Pancreas (tissue), 10 donors: ENCODE measurements around the gene CELF4. TPM values are rescaled to one million over a fixed set of nuclear protein-coding genes. Genes with fewer than 3 reads are reported as not detected.
A peak's percentile ranks its signal among the peaks of the same experiment; 100 is the strongest.

Experiments
- ATAC-seq, 4 donors: fragments of 200-7000 bp; cut with Tn5 transposase; one replicate each; pipeline versions ENCODE4 v1.8.0 to v1.9.1; 2020; ENCODE audit warnings: mild to moderate bottlenecking in 4 of 4, moderate library complexity in 4 of 4
- DNase-seq, 6 donors: peaks; one replicate each; pipeline ENCODE4 v3.0.0-alpha.2; 2020
- FAIRE-seq: peaks from 2 replicates; lab custom pipeline; 2012; peaks lifted over from hg19 to GRCh38; lab: Jason Lieb, UNC
- H3K27ac ChIP-seq, 4 donors: fragments of 200-600 bp; sonication (generic); 1 replicate in 3 of 4; 2 replicates in 1 of 4; pipeline versions ENCODE4 v1.5.0 to v1.8.0; 2020
- H3K27me3 ChIP-seq, 4 donors: fragments of 200-600 bp; one replicate each; pipeline ENCODE4 v1.8.0; 2021
- H3K36me3 ChIP-seq, 3 donors: fragments of 200-600 bp; sonication (generic) in 1 of 3; one replicate each; pipeline versions ENCODE4 v1.5.0 to v1.8.0; 2020 to 2021
- H3K4me1 ChIP-seq, 3 donors: fragments of 200-600 bp; one replicate each; pipeline ENCODE4 v1.8.0; 2021
- H3K4me3 ChIP-seq, 4 donors: fragments of 200-600 bp; sonication (generic) in 2 of 4; one replicate each; pipeline versions ENCODE4 v1.5.0 to v1.8.0; 2020 to 2021
- H3K9me3 ChIP-seq, 4 donors: fragments of 200-600 bp; one replicate each; pipeline ENCODE4 v1.8.0; 2021
- WGBS, 2 donors: extraction: QIAGEN DNeasy Blood & Tissue Kit; methylation state at CpG; one replicate each; pipeline ENCODE4 v1.1.7; 2013; 5-methylcytosine and 5-hydroxymethylcytosine counted together
- intact Hi-C, 3 donors: fragments of 100-400 bp; cut with DNase I; formaldehyde crosslinking; loops; one replicate each; pipeline versions ENCODE4 v1.11.1 to v1.14.2; 2022
- polyA plus RNA-seq, 2 donors: library from polyadenylated mRNA; stranded (reverse); fragments of 200-250 nt; gene quantifications; one replicate each; pipeline ENCODE4 v1.2.3, GENCODE V29; 2013
- total RNA-seq, 6 donors: library from RNA; stranded (reverse); fragmentation: NEBNext Ultra II Directional in 4 of 6; extraction: Animal tissue kit (Norgen Biotek cat#: 25700) in 4 of 6; gene quantifications; one replicate each; pipeline versions ENCODE4 v1.2.1 to v1.2.4, GENCODE V29; 2021 to 2023
- TF ChIP-seq, protein P1 (sequence below), 4 donors: fragments of 200-600 bp; sonication (generic) in 3 of 4; IDR thresholded peaks; one replicate each; pipeline versions ENCODE4 v1.5.0 to v1.8.0; 2021; ENCODE audit warnings: antibody characterized with exemption in 4 of 4
- donor health status: healthy with polysubstance abuse.
- donor health status: DM: no; HTN: no; CAD: no; lungs with moderate emphysema.
- donor health status: DM: no; HTN: no; CAD: no.
- donor health status: control.
- donor health status: control.
- donor health status: Bipolar disorder and iron deficiency.
- donor health status: DM: yes; HTN: yes; CAD: no.
- donor health status: DM: no; HTN: no; CAD: no.
- donor health status: DM: no; HTN: no; CAD: no.
- donor health status: DM: yes; HTN: yes; CAD: no.

CELF4 gene
- total and polyA plus RNA-seq, 8 donors, result 1.0 to 10.0 (median 2.8) TPM

- ATAC-seq, result peak; percentile 95 to 98 (median 96)
- intact Hi-C loops, result no loop called here
- H3K27ac ChIP-seq, result peak overlapping the region; percentile 56 to 72 (median 64)
- TF ChIP-seq, protein P1, sequence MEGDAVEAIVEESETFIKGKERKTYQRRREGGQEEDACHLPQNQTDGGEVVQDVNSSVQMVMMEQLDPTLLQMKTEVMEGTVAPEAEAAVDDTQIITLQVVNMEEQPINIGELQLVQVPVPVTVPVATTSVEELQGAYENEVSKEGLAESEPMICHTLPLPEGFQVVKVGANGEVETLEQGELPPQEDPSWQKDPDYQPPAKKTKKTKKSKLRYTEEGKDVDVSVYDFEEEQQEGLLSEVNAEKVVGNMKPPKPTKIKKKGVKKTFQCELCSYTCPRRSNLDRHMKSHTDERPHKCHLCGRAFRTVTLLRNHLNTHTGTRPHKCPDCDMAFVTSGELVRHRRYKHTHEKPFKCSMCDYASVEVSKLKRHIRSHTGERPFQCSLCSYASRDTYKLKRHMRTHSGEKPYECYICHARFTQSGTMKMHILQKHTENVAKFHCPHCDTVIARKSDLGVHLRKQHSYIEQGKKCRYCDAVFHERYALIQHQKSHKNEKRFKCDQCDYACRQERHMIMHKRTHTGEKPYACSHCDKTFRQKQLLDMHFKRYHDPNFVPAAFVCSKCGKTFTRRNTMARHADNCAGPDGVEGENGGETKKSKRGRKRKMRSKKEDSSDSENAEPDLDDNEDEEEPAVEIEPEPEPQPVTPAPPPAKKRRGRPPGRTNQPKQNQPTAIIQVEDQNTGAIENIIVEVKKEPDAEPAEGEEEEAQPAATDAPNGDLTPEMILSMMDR (IDR thresholded peaks at IDR 0.05), result no peak
- no peaks in the 10 kb centered on the region for H3K9me3 ChIP-seq
- DNase-seq, result peak; percentile 90 to 95 (median 94)
- H3K4me3 ChIP-seq, result no peak overlapping the region
- no peaks in the 10 kb centered on the region for H3K27me3 ChIP-seq
- no peaks in the 10 kb centered on the region for H3K36me3 ChIP-seq
- WGBS, 2 donors, result 20 to 21% methylated on average over 10 of the region's 10 CpGs
- FAIRE-seq, result no peak
- peaks cover 6 to 10% (median 7%) of the 10 kb centered on the region in 3 donors for H3K4me1 ChIP-seq
Measured at GRCh38 chr18:37299471-37300304, 265.9 kb downstream of the CELF4 start.

GRCh38 chr18:37298816-37299215, 266.8 kb downstream of the CELF4 start:
- ATAC-seq (no peak), DNase-seq (no peak), FAIRE-seq (no peak)
- 91 to 98% methylated on average over 6 of the region's 6 CpGs for WGBS, 2 donors
- no peaks in the 10 kb centered on the region for H3K36me3 ChIP-seq
- TF ChIP-seq, protein P1 (IDR thresholded peaks at IDR 0.05), result no peak
- no peak overlapping the region for H3K4me3 ChIP-seq
- peaks cover 6 to 10% (median 7%) of the 10 kb centered on the region in 3 donors for H3K4me1 ChIP-seq
- no peaks in the 10 kb centered on the region for H3K9me3 ChIP-seq
- peak overlapping the region; percentile 56 to 72 (median 64) for H3K27ac ChIP-seq
- intact Hi-C loops, result no loop called here
- H3K27me3 ChIP-seq, result no peaks in the 10 kb centered on the region

GRCh38 chr18:37297106-37297505, 268.5 kb downstream of the CELF4 start:
- WGBS, 2 donors, result 90 to 94% methylated on average over 6 of the region's 6 CpGs
- TF ChIP-seq, protein P1 (IDR thresholded peaks at IDR 0.05), result no peak
- H3K27me3 ChIP-seq, result no peaks in the 10 kb centered on the region
- intact Hi-C loops, result no loop called here
- FAIRE-seq (no peak), DNase-seq (no peak), ATAC-seq (no peak)
- no peak overlapping the region for H3K4me3 ChIP-seq
- peaks cover 6 to 10% (median 7%) of the 10 kb centered on the region in 3 donors for H3K4me1 ChIP-seq
- H3K27ac ChIP-seq, result no peak overlapping the region
- no peaks in the 10 kb centered on the region for H3K36me3 ChIP-seq
- H3K9me3 ChIP-seq, result no peaks in the 10 kb centered on the region

DNA sequence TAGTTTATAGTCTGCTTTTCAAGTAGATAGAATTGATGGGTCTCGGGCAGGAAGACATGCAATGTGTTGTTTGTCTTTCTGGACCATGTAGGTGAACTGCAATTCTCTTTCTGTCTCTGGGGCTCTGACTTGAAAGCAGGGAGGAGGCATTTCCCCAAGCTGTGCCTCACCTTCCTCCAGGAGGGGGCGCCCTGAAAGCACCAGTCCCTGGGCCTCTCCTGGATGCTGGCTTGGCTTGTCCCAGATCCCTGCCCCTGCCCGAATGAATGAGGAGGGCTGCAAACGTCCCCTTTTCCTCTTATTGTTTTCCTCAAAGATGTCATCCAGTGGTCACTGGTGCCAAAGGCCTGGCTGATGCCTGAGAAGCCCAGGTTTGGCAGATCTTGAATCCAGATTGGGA, 270.6 kb downstream of the CELF4 start:
- Histone ChIP-seq H3K36me3 (no peaks in the 10 kb centered on the region), H3K4me3 (no peak overlapping the region), H3K4me1 (peaks cover 6 to 9% (median 7%) of the 10 kb centered on the region in 3 donors), H3K27me3 (no peaks in the 10 kb centered on the region), H3K9me3 (no peaks in the 10 kb centered on the region), H3K27ac (no peak overlapping the region)
- no peak for DNase-seq
- no peak for ATAC-seq
- WGBS, 2 donors, result 38 to 43% methylated on average over 4 of the region's 4 CpGs
- TF ChIP-seq, protein P1 (IDR thresholded peaks at IDR 0.05), result no peak
- intact Hi-C loops, result no loop called here
- FAIRE-seq, result no peak

GRCh38 chr18:37293359-37293758, 272.2 kb downstream of the CELF4 start:
- H3K36me3 ChIP-seq, result no peaks in the 10 kb centered on the region
- no peak overlapping the region for H3K27ac ChIP-seq
- DNase-seq, result no peak
- no peak for FAIRE-seq
- WGBS, 2 donors, result 83 to 84% methylated on average over 3 of the region's 3 CpGs
- no peaks in the 10 kb centered on the region for H3K27me3 ChIP-seq
- no peak for ATAC-seq
- TF ChIP-seq, protein P1 (IDR thresholded peaks at IDR 0.05), result no peak
- H3K9me3 ChIP-seq, result no peaks in the 10 kb centered on the region
- intact Hi-C loops, result no loop called here
- no peaks in the 10 kb centered on the region for H3K4me1 ChIP-seq
- no peak overlapping the region for H3K4me3 ChIP-seq
